Spinal cord (tissue), 10 donors: ENCODE results near the gene LRRC8E. TPM values are rescaled to one million over a fixed set of nuclear protein-coding genes. Genes with fewer than 3 reads are reported as not detected.
A peak's percentile ranks its signal among the peaks of the same experiment; 100 is the strongest.

Source experiments
- DNase-seq, 6 donors: peaks; one replicate each; pipeline versions ENCODE4 v3.0.0 to v3.0.0-alpha.2; 2013 to 2015; ENCODE audit warnings: low spot score in 6 of 6, low read depth in 4 of 6
- H3K27ac ChIP-seq: one replicate; pipeline ENCODE4 v1.5.1; 2013; ENCODE audit warnings: low read depth, low read length, control low read depth
- H3K27me3 ChIP-seq: one replicate; pipeline ENCODE4 v1.6.1; 2013; ENCODE audit warnings: low read length; ENCODE audit not compliant: control insufficient read depth, insufficient read depth
- H3K36me3 ChIP-seq: one replicate; pipeline ENCODE4 v1.6.1; 2013; ENCODE audit warnings: low read length; ENCODE audit not compliant: control insufficient read depth, insufficient read depth
- H3K4me1 ChIP-seq: one replicate; pipeline ENCODE4 v1.6.1; 2013; ENCODE audit warnings: low read length; ENCODE audit not compliant: control insufficient read depth, insufficient read depth
- H3K4me3 ChIP-seq: one replicate; pipeline ENCODE4 v1.5.1; 2013; ENCODE audit warnings: low read depth, low read length, control low read depth
- H3K9me3 ChIP-seq: one replicate; pipeline ENCODE4 v1.6.1; 2013; ENCODE audit warnings: low read length; ENCODE audit not compliant: control insufficient read depth, insufficient read depth
- WGBS: methylation state at CpG from one replicate; pipeline ENCODE4 v1.1.5; 2013; ENCODE audit warnings: missing lambda C conversion rate; ENCODE audit not compliant: insufficient coverage; 5-methylcytosine and 5-hydroxymethylcytosine counted together
- polyA plus RNA-seq, 2 donors: library from polyadenylated mRNA; unstranded; fragments of 120-200 nt; gene quantifications; one replicate each; pipeline ENCODE4 v1.2.1, GENCODE V29; 2013; ENCODE audit not compliant: insufficient read length in 2 of 2
- total RNA-seq, 2 donors: library from RNA; depleted of rRNA in 1 of 2; stranded (reverse); fragments of 120-200 nt in 1 of 2; fragments of >200 nt in 1 of 2; gene quantifications; one replicate each; pipeline versions ENCODE4 v1.2.3 to v1.2.4, GENCODE V29; 2013 to 2014
- donor health status: healthy.

Gene LRRC8E
- total and polyA plus RNA-seq, 4 donors = 0.40 to 0.77 (median 0.66) TPM; not detected in 1

- Histone ChIP-seq H3K36me3 (peaks cover 33% of the 10 kb centered on the region), H3K9me3 (no peaks in the 10 kb centered on the region), H3K4me1 (peaks cover 56% of the 10 kb centered on the region), H3K27ac (no peak overlapping the region), H3K4me3 (peak overlapping the region; percentile 30), H3K27me3 (peaks cover 6% of the 10 kb centered on the region)
- DNase-seq = no peak
- WGBS = 9% methylated on average over 51 of the region's 53 CpGs
Observed at GRCh38 chr19:7873304-7874075, 14.8 kb upstream of the LRRC8E start.

GRCh38 chr19:7874076-7874896 is 14.0 kb upstream of the LRRC8E start, which contains the start of gene PRR36:
PRR36 (minus strand) TSS chr19:7874390; CDS start chr19:7873689, 701 bp downstream.
- peaks cover 29% of the 10 kb centered on the region for H3K36me3 ChIP-seq
- peaks cover 6% of the 10 kb centered on the region for H3K27me3 ChIP-seq
- peaks cover 49% of the 10 kb centered on the region for H3K4me1 ChIP-seq
- H3K9me3 ChIP-seq = no peaks in the 10 kb centered on the region
- WGBS = under 1% methylated on average over 84 of the region's 88 CpGs
- DNase-seq = peak in 3 of 6 donors; percentile 81 to 98 (median 95)
- peak within 1 kb of the TSS; percentile 52 for H3K4me3 ChIP-seq
- H3K27ac ChIP-seq = no peak within 1 kb of the TSS

GRCh38 chr19:7874897-7875273 is 13.4 kb upstream of the LRRC8E start:
- DNase-seq = no peak
- Histone ChIP-seq H3K27me3 (peaks cover 6% of the 10 kb centered on the region), H3K4me3 (peak overlapping the region; percentile 52), H3K4me1 (peaks cover 44% of the 10 kb centered on the region), H3K27ac (no peak overlapping the region), H3K9me3 (no peaks in the 10 kb centered on the region), H3K36me3 (peaks cover 29% of the 10 kb centered on the region)
- 51% methylated on average over 8 of the region's 12 CpGs for WGBS

- Histone ChIP-seq H3K27ac (no peak overlapping the region), H3K27me3 (peaks cover 6% of the 10 kb centered on the region), H3K4me1 (peaks cover 24% of the 10 kb centered on the region), H3K36me3 (peaks cover 10% of the 10 kb centered on the region), H3K4me3 (no peak overlapping the region), H3K9me3 (no peaks in the 10 kb centered on the region)
- 100% methylated on average over 3 of the region's 6 CpGs for WGBS
- no peak for DNase-seq
Observed at GRCh38 chr19:7877249-7877836, 11.0 kb upstream of the LRRC8E start.

GRCh38 chr19:7879111-7879807 is 9.1 kb upstream of the LRRC8E start:
- Histone ChIP-seq H3K4me3 (no peak overlapping the region), H3K36me3 (no peaks in the 10 kb centered on the region), H3K4me1 (peaks cover 8% of the 10 kb centered on the region), H3K9me3 (no peaks in the 10 kb centered on the region), H3K27ac (no peak overlapping the region), H3K27me3 (no peaks in the 10 kb centered on the region)
- 80% methylated on average over 17 of the region's 18 CpGs for whole genome bisulfite sequencing
- no peak for DNase-seq

- Histone ChIP-seq H3K36me3 (no peaks in the 10 kb centered on the region), H3K4me1 (peaks cover 2% of the 10 kb centered on the region), H3K4me3 (no peak overlapping the region), H3K9me3 (no peaks in the 10 kb centered on the region), H3K27me3 (no peaks in the 10 kb centered on the region), H3K27ac (no peak overlapping the region)
- WGBS = 78% methylated on average over 8 of the region's 19 CpGs
- no peak for DNase-seq
Observed at GRCh38 chr19:7879836-7880235, 8.5 kb upstream of the LRRC8E start.

- 94% methylated on average over 3 of the region's 3 CpGs for WGBS
- Histone ChIP-seq H3K27me3 (no peaks in the 10 kb centered on the region), H3K4me3 (no peak overlapping the region), H3K36me3 (no peaks in the 10 kb centered on the region), H3K9me3 (no peaks in the 10 kb centered on the region), H3K27ac (no peak overlapping the region), H3K4me1 (no peaks in the 10 kb centered on the region)
- no peak for DNase-seq
Observed at GRCh38 chr19:7881910-7882309, 6.4 kb upstream of the LRRC8E start.

- Histone ChIP-seq H3K9me3 (no peaks in the 10 kb centered on the region), H3K27ac (no peak overlapping the region), H3K36me3 (no peaks in the 10 kb centered on the region), H3K4me3 (no peak overlapping the region), H3K27me3 (peaks cover 10% of the 10 kb centered on the region), H3K4me1 (no peaks in the 10 kb centered on the region)
- no peak for DNase-seq
- WGBS = 100% methylated on average over 2 of the region's 4 CpGs
Observed at GRCh38 chr19:7883105-7883504, 5.2 kb upstream of the LRRC8E start.
